H9 (cell line): Measurements from ENCODE around the gene QSOX2. TPM values are rescaled to one million over a fixed set of nuclear protein-coding genes. Genes with fewer than 3 reads are reported as not detected.
A peak's percentile ranks its signal among the peaks of the same experiment; 100 is the strongest.

Source experiments
- DNase-seq: peaks from one replicate; pipeline ENCODE4 v3.0.0-alpha.2; 2017
- H2AFZ ChIP-seq: one replicate; pipeline ENCODE4 v1.6.1; 2013; ENCODE audit warnings: mild to moderate bottlenecking, low read length, control low read depth, moderate library complexity
- H2AK5ac ChIP-seq: 2 replicates; pipeline ENCODE4 v1.6.1; 2013; ENCODE audit warnings: low read length, control low read depth, mixed read lengths; ENCODE audit not compliant: insufficient read length
- H2BK120ac ChIP-seq: one replicate; pipeline ENCODE4 v1.6.1; 2013; ENCODE audit warnings: low read depth, mild to moderate bottlenecking, low read length, control low read depth, inconsistent platforms; ENCODE audit not compliant: poor library complexity, severe bottlenecking
- H2BK12ac ChIP-seq: 2 replicates; pipeline ENCODE4 v1.6.1; 2013; ENCODE audit warnings: low read length, control low read depth, mixed read lengths, low read depth; ENCODE audit not compliant: insufficient read length
- H2BK15ac ChIP-seq: 2 replicates; pipeline ENCODE4 v1.6.1; 2013; ENCODE audit warnings: low read depth, low read length, control low read depth
- H2BK20ac ChIP-seq: one replicate; pipeline ENCODE4 v1.6.1; 2013; ENCODE audit warnings: low read depth, mild to moderate bottlenecking, low read length, control low read depth, inconsistent platforms; ENCODE audit not compliant: poor library complexity, severe bottlenecking
- H2BK5ac ChIP-seq: 2 replicates; pipeline ENCODE4 v1.6.1; 2013; ENCODE audit warnings: low read length, control low read depth, mixed read lengths; ENCODE audit not compliant: insufficient read length
- H3K14ac ChIP-seq: 2 replicates; pipeline ENCODE4 v1.6.1; 2013; ENCODE audit warnings: low read length, control low read depth; ENCODE audit not compliant: insufficient read depth
- H3K18ac ChIP-seq: 2 replicates; pipeline ENCODE4 v1.6.1; 2013; ENCODE audit warnings: low read depth, mild to moderate bottlenecking, mixed read lengths, low read length, control low read depth; ENCODE audit not compliant: insufficient read length
- H3K23ac ChIP-seq: 2 replicates; pipeline ENCODE4 v1.6.1; 2013; ENCODE audit warnings: low read length, control low read depth, mixed read lengths, low read depth; ENCODE audit not compliant: insufficient read length
- H3K23me2 ChIP-seq: 2 replicates; pipeline ENCODE4 v1.6.1; 2013; ENCODE audit warnings: low read depth, mild to moderate bottlenecking, mixed read lengths, low read length, control low read depth; ENCODE audit not compliant: insufficient read length, poor library complexity, severe bottlenecking
- H3K27ac ChIP-seq: 2 replicates; pipeline ENCODE4 v1.5.1; 2013; ENCODE audit warnings: low read length, control low read depth, mixed read lengths, low read depth; ENCODE audit not compliant: insufficient read length
- H3K27me3 ChIP-seq: 2 replicates; pipeline ENCODE4 v1.6.1; 2013; ENCODE audit warnings: low read length, control low read depth, inconsistent platforms; ENCODE audit not compliant: insufficient read depth
- H3K4ac ChIP-seq: 2 replicates; pipeline ENCODE4 v1.6.1; 2013; ENCODE audit warnings: low read depth, mild to moderate bottlenecking, control low read depth, inconsistent platforms, low read length, moderate library complexity
- H3K4me1 ChIP-seq: 2 replicates; pipeline ENCODE4 v1.6.1; 2013; ENCODE audit warnings: low read length, control low read depth, inconsistent platforms; ENCODE audit not compliant: insufficient read depth
- H3K4me2 ChIP-seq: 2 replicates; pipeline ENCODE4 v1.6.1; 2013; ENCODE audit warnings: low read length, control low read depth, mixed read lengths; ENCODE audit not compliant: insufficient read length, insufficient read depth
- H3K56ac ChIP-seq: 2 replicates; pipeline ENCODE4 v1.6.1; 2013; ENCODE audit warnings: low read depth, mild to moderate bottlenecking, mixed read lengths, low read length, control low read depth; ENCODE audit not compliant: insufficient read length
- H3K79me1 ChIP-seq: 2 replicates; pipeline ENCODE4 v1.6.1; 2013; ENCODE audit warnings: low read depth, mild to moderate bottlenecking, moderate library complexity, low read length, control low read depth, inconsistent platforms; ENCODE audit not compliant: insufficient read depth, poor library complexity, severe bottlenecking
- H3K79me2 ChIP-seq: 2 replicates; pipeline ENCODE4 v1.6.1; 2013; ENCODE audit warnings: low read length, control low read depth, inconsistent platforms; ENCODE audit not compliant: insufficient read depth
- H3K9ac ChIP-seq: 2 replicates; pipeline ENCODE4 v1.6.1; 2013; ENCODE audit warnings: low read length, control low read depth, mixed read lengths; ENCODE audit not compliant: insufficient read length; ENCODE audit errors: extremely low read depth
- H3K9me3 ChIP-seq: one replicate; pipeline ENCODE4 v1.6.1; 2013; ENCODE audit warnings: low read depth, low read length, inconsistent platforms; ENCODE audit not compliant: control insufficient read depth
- H3T11ph ChIP-seq: one replicate; pipeline ENCODE4 v1.6.1; 2013; ENCODE audit warnings: mild to moderate bottlenecking, low read length, control low read depth, inconsistent platforms
- H4K20me1 ChIP-seq: one replicate; pipeline ENCODE4 v1.6.1; 2013; ENCODE audit not compliant: control insufficient read depth, insufficient read length, insufficient read depth
- H4K5ac ChIP-seq: 2 replicates; pipeline ENCODE4 v1.6.1; 2013; ENCODE audit warnings: low read depth, mild to moderate bottlenecking, mixed read lengths, low read length, control low read depth; ENCODE audit not compliant: insufficient read length
- H4K8ac ChIP-seq: replicated peaks from 2 replicates; pipeline ENCODE4 v1.6.1; 2013; ENCODE audit warnings: low read length, control low read depth, mixed read lengths, low read depth; ENCODE audit not compliant: insufficient read length
- H4K91ac ChIP-seq: 2 replicates; pipeline ENCODE4 v1.6.1; 2013; ENCODE audit warnings: low read depth, mild to moderate bottlenecking, moderate library complexity, mixed read lengths, low read length, control low read depth; ENCODE audit not compliant: insufficient read length
- H3K27ac Mint-ChIP-seq, 3 experiments: 2 replicates in 2 of 3; 3 replicates in 1 of 3; pipeline ENCODE4 v1.8.0; 2020 to 2021; ENCODE audit warnings: mixed read lengths in 3 of 3, mild to moderate bottlenecking in 1 of 3, moderate library complexity in 1 of 3
- H3K27me3 Mint-ChIP-seq: 2 replicates; pipeline ENCODE4 v1.8.0; 2021; ENCODE audit warnings: low read depth, mild to moderate bottlenecking, moderate library complexity, mixed read lengths
- H3K36me3 Mint-ChIP-seq, 3 experiments: 2 replicates in 2 of 3; 3 replicates in 1 of 3; pipeline ENCODE4 v1.8.0; 2020 to 2021; ENCODE audit warnings: low read depth in 3 of 3, mixed read lengths in 3 of 3; ENCODE audit not compliant: insufficient read depth in 1 of 3
- H3K4me1 Mint-ChIP-seq, 2 experiments: 2 replicates each; pipeline ENCODE4 v1.8.0; 2020; ENCODE audit warnings: mixed read lengths in 2 of 2
- H3K4me3 Mint-ChIP-seq, 2 experiments: 2 replicates in 1 of 2; 3 replicates in 1 of 2; pipeline ENCODE4 v1.8.0; 2020 to 2021; ENCODE audit warnings: mild to moderate bottlenecking in 2 of 2, mixed read lengths in 2 of 2, moderate library complexity in 1 of 2
- H3K9me3 Mint-ChIP-seq, 2 experiments: 2 replicates in 1 of 2; 3 replicates in 1 of 2; pipeline ENCODE4 v1.8.0; 2020; ENCODE audit warnings: mild to moderate bottlenecking in 2 of 2, mixed read lengths in 2 of 2, moderate library complexity in 1 of 2
- CTCF ChIP-seq: fragments of 200-600 bp; sonication (generic); conservative IDR thresholded peaks from 3 replicates; pipeline ENCODE4 v1.8.0; 2021; ENCODE audit warnings: antibody characterized with exemption, mild to moderate bottlenecking
- WGBS: extraction: QIAGEN DNeasy Blood & Tissue Kit; methylation state at CpG from one replicate; pipeline ENCODE4 v1.1.7; 2013; ENCODE audit warnings: missing lambda C conversion rate, low lambda C conversion rate, mixed read lengths; ENCODE audit not compliant: insufficient read length; ENCODE audit errors: extremely low coverage; 5-methylcytosine and 5-hydroxymethylcytosine counted together
- total RNA-seq: library from RNA; stranded (reverse); gene quantifications from 2 replicates; pipeline ENCODE4 v1.2.1, GENCODE V29; 2021

Gene QSOX2
- total RNA-seq, 1 experiment from 2014 or later = 25.8 TPM

GRCh38 chr9:136244122-136244968 lies 1.3 kb downstream of the QSOX2 start:
- H3K4me1 ChIP-seq = peaks cover 9% of the 10 kb centered on the region
- DNase-seq = no peak
- H4K91ac ChIP-seq = no peak overlapping the region
- H3K36me3 Mint-ChIP-seq = peaks cover 0 to 7% (median 5%) of the 10 kb centered on the region in 3 experiments; a peak in 3 of 7 replicates
- no peak overlapping the region for H2BK120ac ChIP-seq
- no peak overlapping the region for H4K8ac ChIP-seq
- H2BK15ac ChIP-seq = no peak overlapping the region
- no peak overlapping the region for H2AFZ ChIP-seq
- H4K20me1 ChIP-seq = peaks cover 10% of the 10 kb centered on the region
- peaks cover 24% of the 10 kb centered on the region; the same call in 1 of the 2 replicates for H3K79me2 ChIP-seq
- H4K5ac ChIP-seq = no peak overlapping the region
- no peak overlapping the region for H3K27ac ChIP-seq
- no peak overlapping the region for H3K56ac ChIP-seq
- H3K9ac ChIP-seq = peak overlapping the region; percentile 66
- peaks cover 41 to 53% of the 10 kb centered on the region in 2 experiments for H3K4me1 Mint-ChIP-seq
- WGBS = no CpG with 5 or more reads among the region's 11 CpGs
- no peak overlapping the region for H2BK12ac ChIP-seq
- peak overlapping the region; percentile 83 to 95 for H3K4me3 Mint-ChIP-seq
- H3T11ph ChIP-seq = no peak overlapping the region
- no peaks in the 10 kb centered on the region; a peak in 1 of 5 replicates for H3K9me3 Mint-ChIP-seq
- H3K27ac Mint-ChIP-seq = peak overlapping the region in 1 of 3 experiments; percentile 71; a peak in 2 of 7 replicates
- H2BK5ac ChIP-seq = no peak overlapping the region
- H3K79me1 ChIP-seq = peaks cover 9% of the 10 kb centered on the region
- no peak overlapping the region for H3K4ac ChIP-seq
- no peak overlapping the region for H2AK5ac ChIP-seq
- H3K18ac ChIP-seq = no peak overlapping the region
- no peak overlapping the region for H3K23ac ChIP-seq
- TF ChIP-seq CTCF = no peak
- peaks cover 5% of the 10 kb centered on the region for H3K23me2 ChIP-seq
- H2BK20ac ChIP-seq = no peak overlapping the region
- peak overlapping the region; percentile 80 for H3K4me2 ChIP-seq
- H3K27me3 ChIP-seq = no peaks in the 10 kb centered on the region
- no peaks in the 10 kb centered on the region for H3K9me3 ChIP-seq
- H3K27me3 Mint-ChIP-seq = peaks cover 18% of the 10 kb centered on the region
- no peak overlapping the region for H3K14ac ChIP-seq
